VCaP (cell line): ENCODE results near the gene USP3.

Source experiments
- H3K27ac ChIP-seq: fragments of 450-650 bp; 2 replicates; pipeline ENCODE4 v1.5.1; 2017
- TF ChIP-seq, protein P1 (sequence below): fragments of 450-650 bp; conservative IDR thresholded peaks from 2 replicates; pipeline ENCODE4 v1.5.1; 2017; ENCODE audit warnings: mild to moderate bottlenecking, moderate library complexity

Gene USP3

GRCh38 chr15:63598473-63599400, 94.3 kb downstream of the USP3 start:
- H3K27ac ChIP-seq = peak overlapping the region; percentile 99
- TF ChIP-seq, protein P1, sequence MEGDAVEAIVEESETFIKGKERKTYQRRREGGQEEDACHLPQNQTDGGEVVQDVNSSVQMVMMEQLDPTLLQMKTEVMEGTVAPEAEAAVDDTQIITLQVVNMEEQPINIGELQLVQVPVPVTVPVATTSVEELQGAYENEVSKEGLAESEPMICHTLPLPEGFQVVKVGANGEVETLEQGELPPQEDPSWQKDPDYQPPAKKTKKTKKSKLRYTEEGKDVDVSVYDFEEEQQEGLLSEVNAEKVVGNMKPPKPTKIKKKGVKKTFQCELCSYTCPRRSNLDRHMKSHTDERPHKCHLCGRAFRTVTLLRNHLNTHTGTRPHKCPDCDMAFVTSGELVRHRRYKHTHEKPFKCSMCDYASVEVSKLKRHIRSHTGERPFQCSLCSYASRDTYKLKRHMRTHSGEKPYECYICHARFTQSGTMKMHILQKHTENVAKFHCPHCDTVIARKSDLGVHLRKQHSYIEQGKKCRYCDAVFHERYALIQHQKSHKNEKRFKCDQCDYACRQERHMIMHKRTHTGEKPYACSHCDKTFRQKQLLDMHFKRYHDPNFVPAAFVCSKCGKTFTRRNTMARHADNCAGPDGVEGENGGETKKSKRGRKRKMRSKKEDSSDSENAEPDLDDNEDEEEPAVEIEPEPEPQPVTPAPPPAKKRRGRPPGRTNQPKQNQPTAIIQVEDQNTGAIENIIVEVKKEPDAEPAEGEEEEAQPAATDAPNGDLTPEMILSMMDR = no peak

DNA sequence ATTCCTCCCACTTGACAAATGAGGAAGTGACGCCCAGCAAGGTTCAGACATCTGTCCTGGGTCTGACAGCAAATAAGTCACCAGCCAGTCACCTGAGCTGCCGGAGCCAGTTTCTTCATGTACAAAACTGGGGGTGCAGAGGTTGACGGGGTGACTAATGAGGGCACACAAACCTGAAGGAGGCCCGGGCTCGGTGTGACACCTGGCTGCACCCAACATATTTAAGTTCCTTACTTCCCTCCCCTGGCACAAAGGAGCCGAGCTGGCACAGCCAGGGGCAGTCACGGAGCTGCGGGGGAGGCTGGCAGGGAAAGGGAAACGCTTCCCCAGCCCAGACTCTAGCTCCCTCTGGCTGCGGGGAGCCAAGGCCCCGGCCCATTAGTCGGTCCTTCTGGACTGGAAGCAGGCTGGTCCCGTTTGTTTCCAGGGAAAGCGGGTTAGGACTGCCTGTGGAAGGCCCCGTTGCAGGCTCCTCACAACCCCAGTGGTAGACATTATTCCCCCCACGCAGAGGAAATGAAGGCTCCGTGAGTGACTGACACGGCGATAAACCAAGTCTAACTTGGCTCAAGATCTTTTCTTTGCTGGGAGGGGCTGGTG, 95.1 kb downstream of the USP3 start:
- TF ChIP-seq, protein P1 = peak; percentile 89
- peak overlapping the region; percentile 99 for H3K27ac ChIP-seq

DNA sequence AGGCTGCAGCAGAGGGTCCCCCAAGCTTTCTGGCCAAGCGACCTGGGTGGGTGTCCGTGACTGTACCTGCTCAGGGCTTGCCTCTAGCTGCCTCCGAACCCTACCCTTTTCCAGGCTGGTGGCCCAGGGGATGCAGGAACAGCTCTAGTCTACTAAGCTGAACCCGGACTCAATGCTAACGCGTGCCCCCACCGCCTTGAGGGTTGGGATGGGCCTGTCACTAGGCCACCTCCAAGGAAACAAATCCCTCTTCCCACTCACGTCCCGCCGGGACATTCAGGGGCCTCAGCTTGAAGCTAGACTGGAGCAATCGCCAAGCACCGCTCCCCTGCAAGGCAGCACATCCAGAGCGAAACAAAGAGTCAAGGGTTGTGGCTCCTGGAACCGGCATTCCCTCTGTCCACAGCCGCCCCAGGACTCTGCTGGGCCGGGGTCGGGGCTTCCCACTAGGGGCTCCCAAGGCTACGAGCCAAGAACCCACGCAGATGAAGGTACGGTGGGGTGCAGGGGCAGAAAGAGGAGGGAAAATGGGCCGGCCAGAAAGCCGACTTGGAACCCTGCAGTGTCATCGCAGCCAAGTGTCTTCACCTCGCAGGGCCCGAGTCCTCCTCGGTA, 95.7 kb downstream of the USP3 start:
- TF ChIP-seq, protein P1 = no peak
- peak overlapping the region; percentile 99 for H3K27ac ChIP-seq

DNA sequence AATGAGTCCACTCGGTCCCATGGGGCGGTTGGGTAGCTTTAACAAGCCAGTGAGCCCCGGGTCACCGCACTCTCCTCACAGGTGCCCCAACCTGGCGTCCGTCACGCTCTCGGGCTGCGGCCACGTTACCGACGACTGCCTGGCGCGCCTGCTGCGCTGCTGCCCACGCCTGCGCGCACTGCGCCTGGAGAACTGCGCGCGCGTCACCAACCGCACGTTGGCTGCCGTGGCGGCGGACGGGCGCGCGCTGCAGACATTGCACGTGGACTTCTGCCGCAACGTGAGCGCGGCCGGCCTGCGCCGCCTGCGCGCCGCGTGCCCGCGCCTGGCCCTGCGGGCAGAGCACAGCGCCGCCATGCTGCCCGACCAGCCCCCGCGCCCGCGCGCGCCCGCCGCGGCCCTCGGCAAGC, 96.2 kb downstream of the USP3 start:
- TF ChIP-seq, protein P1 = peak; percentile 53
- H3K27ac ChIP-seq = peak overlapping the region; percentile 99

DNA sequence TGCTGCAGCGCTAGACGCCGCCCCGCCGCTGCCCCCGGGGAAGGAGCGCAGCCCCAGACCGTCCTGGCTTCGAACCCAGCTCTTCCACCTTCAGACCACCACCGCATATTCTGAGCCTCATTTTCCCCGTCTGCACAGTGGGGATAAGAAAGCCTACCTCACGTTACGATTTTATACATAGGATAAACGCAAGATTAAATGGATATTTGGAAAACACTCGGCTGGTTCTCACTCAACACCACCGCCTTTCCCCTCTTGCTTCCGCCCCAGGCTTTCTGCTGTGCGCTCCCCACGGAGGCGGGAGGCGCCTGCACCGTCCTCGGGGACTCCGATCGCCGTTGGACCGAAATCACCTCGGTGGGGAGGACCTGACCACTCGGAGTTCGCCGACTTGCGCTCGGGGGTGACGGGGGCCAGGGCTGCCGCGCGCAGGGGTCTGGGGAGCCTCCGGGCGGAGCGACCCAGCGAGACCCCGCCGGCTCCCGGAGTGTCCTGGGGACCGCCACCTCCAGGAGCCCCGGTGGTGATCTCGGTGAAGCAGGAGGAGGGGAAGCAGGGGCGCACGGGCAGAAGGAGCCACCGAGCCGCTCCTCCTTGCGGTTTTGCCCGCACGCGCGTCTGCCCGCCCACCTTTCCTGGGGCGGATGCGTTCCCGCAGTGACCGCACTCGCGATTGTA, 96.8 kb downstream of the USP3 start:
- H3K27ac ChIP-seq = peak overlapping the region; percentile 99
- TF ChIP-seq, protein P1 = peak; percentile 6; the same call in 1 of the 2 replicates

DNA sequence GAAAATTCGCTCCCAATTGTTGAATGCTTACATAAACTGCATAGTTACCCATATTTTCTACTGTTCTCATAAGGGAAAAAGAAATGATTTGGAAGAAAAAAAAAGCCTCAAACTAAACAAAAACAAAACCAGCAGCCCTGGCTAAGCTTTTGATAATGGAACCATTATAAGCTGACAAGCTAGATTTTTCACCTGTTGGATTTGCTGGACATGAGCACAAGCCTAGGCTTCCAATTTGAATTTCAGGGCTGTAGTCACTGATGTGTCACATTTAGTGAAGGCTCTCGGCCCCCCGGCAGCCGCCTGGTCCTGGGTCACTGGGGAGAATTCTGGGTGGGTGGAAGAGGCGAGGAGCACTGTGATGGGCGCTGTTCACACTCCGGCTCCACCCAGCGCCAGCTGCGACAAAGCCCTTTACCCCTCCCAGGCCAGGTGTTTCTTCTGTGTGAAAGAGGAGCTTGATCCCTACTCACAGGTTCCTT, 97.4 kb downstream of the USP3 start:
- H3K27ac ChIP-seq = peak overlapping the region; percentile 99
- TF ChIP-seq, protein P1 = no peak
